ENCODE measurements around the gene RNF5.
A peak's percentile ranks its signal among the peaks of the same experiment; 100 is the strongest.

RNF5 gene

GRCh38 chr6:32175322-32175710 is 2.9 kb upstream of the RNF5 start:
- no peak overlapping the region; the same call in 1 of the 2 replicates for H3K27ac ChIP-seq (ENCODE audit: low read depth, low read length)
- H4K20me1 ChIP-seq (ENCODE audit: control insufficient read depth, insufficient read depth, low read depth, low read length): no peaks in the 10 kb centered on the region
- H3K27me3 ChIP-seq (ENCODE audit: control insufficient read depth, low read length): no peaks in the 10 kb centered on the region
- peaks cover 48% of the 10 kb centered on the region for H3K79me2 ChIP-seq (ENCODE audit: control insufficient read depth, low read length)
- H3K36me3 ChIP-seq (ENCODE audit: control insufficient read depth, low read length): peaks cover 24% of the 10 kb centered on the region
- no peaks in the 10 kb centered on the region for H3K9me3 ChIP-seq (ENCODE audit: control insufficient read depth, insufficient read depth, low read length)
- H3F3A ChIP-seq (ENCODE audit: control insufficient read depth, insufficient read depth): peaks cover 15% of the 10 kb centered on the region
- TF ChIP-seq, protein P1, sequence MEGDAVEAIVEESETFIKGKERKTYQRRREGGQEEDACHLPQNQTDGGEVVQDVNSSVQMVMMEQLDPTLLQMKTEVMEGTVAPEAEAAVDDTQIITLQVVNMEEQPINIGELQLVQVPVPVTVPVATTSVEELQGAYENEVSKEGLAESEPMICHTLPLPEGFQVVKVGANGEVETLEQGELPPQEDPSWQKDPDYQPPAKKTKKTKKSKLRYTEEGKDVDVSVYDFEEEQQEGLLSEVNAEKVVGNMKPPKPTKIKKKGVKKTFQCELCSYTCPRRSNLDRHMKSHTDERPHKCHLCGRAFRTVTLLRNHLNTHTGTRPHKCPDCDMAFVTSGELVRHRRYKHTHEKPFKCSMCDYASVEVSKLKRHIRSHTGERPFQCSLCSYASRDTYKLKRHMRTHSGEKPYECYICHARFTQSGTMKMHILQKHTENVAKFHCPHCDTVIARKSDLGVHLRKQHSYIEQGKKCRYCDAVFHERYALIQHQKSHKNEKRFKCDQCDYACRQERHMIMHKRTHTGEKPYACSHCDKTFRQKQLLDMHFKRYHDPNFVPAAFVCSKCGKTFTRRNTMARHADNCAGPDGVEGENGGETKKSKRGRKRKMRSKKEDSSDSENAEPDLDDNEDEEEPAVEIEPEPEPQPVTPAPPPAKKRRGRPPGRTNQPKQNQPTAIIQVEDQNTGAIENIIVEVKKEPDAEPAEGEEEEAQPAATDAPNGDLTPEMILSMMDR (IDR thresholded peaks at IDR 0.05; ENCODE audit: low read depth, low read length, poor library complexity, severe bottlenecking): no peak
- TF ChIP-seq EZH2phosphoT487 (IDR thresholded peaks at IDR 0.05; ENCODE audit: borderline replicate concordance, low read length): no peak
- peaks cover 49% of the 10 kb centered on the region for H3K4me1 ChIP-seq (ENCODE audit: control insufficient read depth, low read length)
- H3K9me2 ChIP-seq (replicated peaks; ENCODE audit: control insufficient read depth, low read length): no peaks in the 10 kb centered on the region
- peak overlapping the region; percentile 85 for H3K4me3 ChIP-seq (ENCODE audit: low read length)
- H3K4me2 ChIP-seq (ENCODE audit: low read length): peak overlapping the region; percentile 99

GRCh38 chr6:32175711-32176475 is 2.3 kb upstream of the RNF5 start, which contains the start of gene AGPAT1:
Gene AGPAT1, minus strand, starts transcription at chr6:32176084. Its CDS starts 4,588 bp downstream, at chr6:32171496.
- Histone ChIP-seq H3K27me3 (ENCODE audit: control insufficient read depth, low read length) (no peaks in the 10 kb centered on the region), H3K27ac (ENCODE audit: low read depth, low read length) (peak within 1 kb of the TSS; percentile 94), H3K9me2 (replicated peaks; ENCODE audit: control insufficient read depth, low read length) (no peaks in the 10 kb centered on the region), H3K79me2 (ENCODE audit: control insufficient read depth, low read length) (peaks cover 48% of the 10 kb centered on the region), H3K36me3 (ENCODE audit: control insufficient read depth, low read length) (peaks cover 25% of the 10 kb centered on the region), H4K20me1 (ENCODE audit: control insufficient read depth, insufficient read depth, low read depth, low read length) (no peaks in the 10 kb centered on the region), H3K4me2 (ENCODE audit: low read length) (peak within 1 kb of the TSS; percentile 99), H3K4me3 (ENCODE audit: low read length) (peak within 1 kb of the TSS; percentile 85), H3K4me1 (ENCODE audit: control insufficient read depth, low read length) (peaks cover 49% of the 10 kb centered on the region), H3F3A (ENCODE audit: control insufficient read depth, insufficient read depth) (peaks cover 15% of the 10 kb centered on the region), H3K9me3 (ENCODE audit: control insufficient read depth, insufficient read depth, low read length) (no peaks in the 10 kb centered on the region)
- no peak for TF ChIP-seq EZH2phosphoT487 (IDR thresholded peaks at IDR 0.05; ENCODE audit: borderline replicate concordance, low read length)
- TF ChIP-seq, protein P1 (IDR thresholded peaks at IDR 0.05; ENCODE audit: low read depth, low read length, poor library complexity, severe bottlenecking): no peak

- Histone ChIP-seq H3K4me3 (ENCODE audit: low read length) (peak overlapping the region; percentile 85), H3K79me2 (ENCODE audit: control insufficient read depth, low read length) (peaks cover 53% of the 10 kb centered on the region), H3K4me1 (ENCODE audit: control insufficient read depth, low read length) (peaks cover 49% of the 10 kb centered on the region), H3K9me2 (replicated peaks; ENCODE audit: control insufficient read depth, low read length) (no peaks in the 10 kb centered on the region), H3F3A (ENCODE audit: control insufficient read depth, insufficient read depth) (peaks cover 15% of the 10 kb centered on the region), H3K36me3 (ENCODE audit: control insufficient read depth, low read length) (peaks cover 29% of the 10 kb centered on the region), H3K4me2 (ENCODE audit: low read length) (peak overlapping the region; percentile 99), H4K20me1 (ENCODE audit: control insufficient read depth, insufficient read depth, low read depth, low read length) (no peaks in the 10 kb centered on the region), H3K9me3 (ENCODE audit: control insufficient read depth, insufficient read depth, low read length) (no peaks in the 10 kb centered on the region), H3K27ac (ENCODE audit: low read depth, low read length) (peak overlapping the region; percentile 94), H3K27me3 (ENCODE audit: control insufficient read depth, low read length) (no peaks in the 10 kb centered on the region)
- TF ChIP-seq, protein P1 (IDR thresholded peaks at IDR 0.05; ENCODE audit: low read depth, low read length, poor library complexity, severe bottlenecking): no peak
- no peak for TF ChIP-seq EZH2phosphoT487 (IDR thresholded peaks at IDR 0.05; ENCODE audit: borderline replicate concordance, low read length)
Measured at GRCh38 chr6:32176476-32177182, 1.6 kb upstream of the RNF5 start.
